Gastrocnemius medialis (tissue), 4 donors: ENCODE data around the gene CNOT4. TPM values are rescaled to one million over a fixed set of nuclear protein-coding genes. Genes with fewer than 3 reads are reported as not detected.

ENCODE experiments used
- ATAC-seq, 2 donors: fragments of 150-250 bp; one replicate each; pipeline ENCODE4 v1.9.1; 2016
- DNase-seq, 2 donors: peaks; one replicate each; pipeline ENCODE4 v3.0.0-alpha.2; 2019
- H3K27ac ChIP-seq, 4 donors: fragments of 200-600 bp; sonication (generic); 1 replicate in 1 of 4; 2 replicates in 3 of 4; pipeline ENCODE4 v1.5.1; 2016 to 2018; ENCODE audit warnings: mild to moderate bottlenecking in 2 of 4, moderate library complexity in 1 of 4
- H3K27me3 ChIP-seq, 3 donors: fragments of 200-600 bp; sonication (generic) in 2 of 3; 1 replicate in 1 of 3; 2 replicates in 2 of 3; pipeline versions ENCODE4 v1.5.1 to v1.6.0; 2016 to 2019; ENCODE audit warnings: mild to moderate bottlenecking in 1 of 3, moderate library complexity in 1 of 3
- H3K36me3 ChIP-seq, 2 donors: fragments of 200-600 bp; sonication (generic) in 1 of 2; one replicate each; pipeline ENCODE4 v1.5.1; 2017 to 2018
- H3K4me1 ChIP-seq, 2 donors: fragments of 200-600 bp; sonication (generic) in 1 of 2; one replicate each; pipeline ENCODE4 v1.5.1; 2016 to 2017; ENCODE audit warnings: mild to moderate bottlenecking in 2 of 2
- H3K4me3 ChIP-seq, 4 donors: fragments of 200-600 bp; sonication (generic) in 3 of 4; 1 replicate in 1 of 4; 2 replicates in 3 of 4; pipeline ENCODE4 v1.5.1; 2016 to 2019; ENCODE audit warnings: mild to moderate bottlenecking in 2 of 4
- H3K9me3 ChIP-seq, 3 donors: fragments of 200-600 bp; sonication (generic) in 2 of 3; 1 replicate in 1 of 3; 2 replicates in 2 of 3; pipeline ENCODE4 v1.5.1; 2016 to 2019
- POLR2A ChIP-seq, 2 donors: fragments of 450-650 bp; IDR thresholded peaks; one replicate each; pipeline ENCODE4 v1.6.1; 2017; ENCODE audit warnings: antibody characterized with exemption in 2 of 2, mild to moderate bottlenecking in 2 of 2, moderate library complexity in 2 of 2
- in situ Hi-C, 4 donors: fragments of 200-750 bp; cut with MboI; loops; one replicate each; pipeline versions ENCODE4 v1.15.0 to v1.8.0; 2017; ENCODE audit warnings: low sequenced_read_pairs in 4 of 4
- intact Hi-C: fragments of 100-400 bp; cut with DNase I; formaldehyde crosslinking; loops from one replicate; pipeline ENCODE4 v1.15.1; 2023; ENCODE audit warnings: low total_unique reads
- total RNA-seq, 4 donors: library from RNA; depleted of rRNA; stranded (reverse); fragments of >200 nt; gene quantifications; one replicate each; pipeline versions ENCODE4 v1.1.0 to v1.2.3, GENCODE V29; 2016
- TF ChIP-seq, protein P1 (sequence below), 5 experiments: fragments of 450-650 bp in 3 of 5; fragments of 200-600 bp in 2 of 5; sonication (generic) in 2 of 5; IDR thresholded peaks in 4 of 5; conservative IDR thresholded peaks in 1 of 5; 1 replicate in 4 of 5; 2 replicates in 1 of 5; pipeline ENCODE4 v1.5.1; 2016 to 2019; ENCODE audit warnings: antibody characterized with exemption in 5 of 5, mild to moderate bottlenecking in 3 of 5, moderate library complexity in 3 of 5

Gene CNOT4
- total RNA-seq, 4 donors from 2014 or later = 25.5 to 38.1 (median 30.7) TPM

DNA sequence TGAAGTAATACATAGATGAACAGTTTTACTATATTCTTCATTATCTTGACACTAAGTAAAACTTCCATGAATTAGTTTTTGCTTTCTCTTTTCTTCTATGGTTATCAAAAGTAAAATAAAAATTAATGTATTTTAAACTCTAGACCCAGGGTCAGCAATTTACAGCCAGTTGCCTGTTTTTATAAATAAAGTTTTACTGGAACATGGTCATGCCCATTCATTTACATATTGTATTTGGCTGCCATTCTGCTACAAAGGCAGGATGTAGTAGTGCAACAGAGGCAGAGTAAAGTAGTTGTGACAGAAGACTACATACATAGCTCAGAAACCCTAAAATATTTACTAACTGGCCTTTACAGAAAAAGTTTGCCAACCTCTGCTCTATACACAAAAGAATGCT is 98.8 kb downstream of the CNOT4 start:
- ATAC-seq (no peak), DNase-seq (no peak)
- Histone ChIP-seq H3K9me3 (no peaks in the 10 kb centered on the region), H3K27ac (no peak overlapping the region), H3K4me1 (peaks cover 0 to 5% of the 10 kb centered on the region in 2 donors), H3K27me3 (no peaks in the 10 kb centered on the region), H3K36me3 (no peaks in the 10 kb centered on the region), H3K4me3 (no peak overlapping the region)
- in situ Hi-C loops (no loop called here), intact Hi-C loops (loop anchor here (10.0 kb wide), 1 partner anchor 144 kb away; the partner anchor contains the start of gene NUP205)
- TF ChIP-seq POLR2A (IDR thresholded peaks at IDR 0.05) = no peak
- TF ChIP-seq, protein P1, sequence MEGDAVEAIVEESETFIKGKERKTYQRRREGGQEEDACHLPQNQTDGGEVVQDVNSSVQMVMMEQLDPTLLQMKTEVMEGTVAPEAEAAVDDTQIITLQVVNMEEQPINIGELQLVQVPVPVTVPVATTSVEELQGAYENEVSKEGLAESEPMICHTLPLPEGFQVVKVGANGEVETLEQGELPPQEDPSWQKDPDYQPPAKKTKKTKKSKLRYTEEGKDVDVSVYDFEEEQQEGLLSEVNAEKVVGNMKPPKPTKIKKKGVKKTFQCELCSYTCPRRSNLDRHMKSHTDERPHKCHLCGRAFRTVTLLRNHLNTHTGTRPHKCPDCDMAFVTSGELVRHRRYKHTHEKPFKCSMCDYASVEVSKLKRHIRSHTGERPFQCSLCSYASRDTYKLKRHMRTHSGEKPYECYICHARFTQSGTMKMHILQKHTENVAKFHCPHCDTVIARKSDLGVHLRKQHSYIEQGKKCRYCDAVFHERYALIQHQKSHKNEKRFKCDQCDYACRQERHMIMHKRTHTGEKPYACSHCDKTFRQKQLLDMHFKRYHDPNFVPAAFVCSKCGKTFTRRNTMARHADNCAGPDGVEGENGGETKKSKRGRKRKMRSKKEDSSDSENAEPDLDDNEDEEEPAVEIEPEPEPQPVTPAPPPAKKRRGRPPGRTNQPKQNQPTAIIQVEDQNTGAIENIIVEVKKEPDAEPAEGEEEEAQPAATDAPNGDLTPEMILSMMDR (IDR thresholded peaks at IDR 0.05 in 4 of 5, conservative IDR thresholded peaks at IDR 0.05 in 1 of 5) = no peak

DNA sequence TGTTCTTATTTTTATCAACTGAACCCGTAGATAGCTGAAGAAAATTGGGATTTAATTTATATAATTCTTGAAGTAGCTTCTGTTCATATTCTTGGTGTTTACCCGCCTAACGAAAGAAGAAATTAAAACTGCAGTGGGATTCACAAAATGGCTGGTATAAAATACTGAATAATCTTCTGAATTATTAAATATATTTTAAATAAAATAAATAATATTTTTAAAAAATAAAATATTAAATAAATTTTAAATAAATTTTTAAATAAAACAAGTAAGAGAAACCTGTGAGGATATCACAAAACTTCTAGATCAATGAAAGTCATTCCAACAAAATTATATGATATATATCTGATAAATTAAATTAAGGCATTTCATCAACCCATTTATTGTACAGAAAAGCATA is 99.4 kb downstream of the CNOT4 start:
- no peak overlapping the region for H3K4me3 ChIP-seq
- no peak overlapping the region for H3K27ac ChIP-seq
- intact Hi-C loops (loop anchor here (10.0 kb wide), 1 partner anchor 144 kb away; the partner anchor contains the start of gene NUP205), in situ Hi-C loops (no loop called here)
- no peak for ATAC-seq
- no peaks in the 10 kb centered on the region for H3K9me3 ChIP-seq
- H3K27me3 ChIP-seq = no peaks in the 10 kb centered on the region
- no peak for DNase-seq
- no peaks in the 10 kb centered on the region for H3K36me3 ChIP-seq
- TF ChIP-seq, protein P1 (IDR thresholded peaks at IDR 0.05 in 4 of 5, conservative IDR thresholded peaks at IDR 0.05 in 1 of 5) = no peak
- no peak for TF ChIP-seq POLR2A (IDR thresholded peaks at IDR 0.05)
- peaks cover 0 to 5% of the 10 kb centered on the region in 2 donors for H3K4me1 ChIP-seq

DNA sequence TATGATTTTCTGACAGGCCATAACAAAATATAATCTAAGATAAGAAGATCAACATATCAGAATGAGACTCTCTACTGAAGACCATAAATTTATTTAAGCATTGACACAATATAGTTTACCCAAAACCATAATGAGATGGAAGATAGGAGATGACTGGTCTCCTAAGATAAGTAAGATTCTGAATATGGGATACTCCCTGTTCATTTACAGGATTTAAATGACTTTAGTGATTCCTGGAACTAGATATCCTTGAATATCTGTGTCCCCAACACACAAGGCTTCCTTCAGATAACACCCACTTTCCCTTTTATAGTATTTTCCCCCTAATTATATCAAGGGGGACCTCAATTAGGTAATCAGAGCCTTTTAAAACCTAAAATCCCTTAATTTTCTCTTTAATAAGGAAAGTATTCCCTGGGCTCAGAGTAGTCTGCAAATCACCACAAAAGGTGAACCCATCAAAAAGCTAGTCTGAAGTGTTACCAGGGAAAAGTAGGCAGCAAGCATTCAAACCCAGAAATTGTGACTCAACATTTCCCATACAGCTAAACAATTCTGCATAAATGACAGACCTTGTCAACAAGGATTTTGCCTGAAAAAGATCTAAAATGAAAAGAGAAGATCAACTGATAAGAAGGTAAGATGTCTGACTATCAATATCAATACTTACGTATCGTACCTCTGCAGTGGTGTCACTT is 99.9 kb downstream of the CNOT4 start:
- no peaks in the 10 kb centered on the region for H3K9me3 ChIP-seq
- H3K27me3 ChIP-seq = no peaks in the 10 kb centered on the region
- no peak overlapping the region for H3K4me3 ChIP-seq
- no peak for ATAC-seq
- no peak for TF ChIP-seq POLR2A (IDR thresholded peaks at IDR 0.05)
- TF ChIP-seq, protein P1 (IDR thresholded peaks at IDR 0.05 in 4 of 5, conservative IDR thresholded peaks at IDR 0.05 in 1 of 5) = no peak
- intact Hi-C loops = loop anchor here (10.0 kb wide), 2 partner anchors 145 to 565 kb away; partner anchors contain the start of genes MTPN and NUP205
- H3K27ac ChIP-seq = no peak overlapping the region
- no peaks in the 10 kb centered on the region for H3K36me3 ChIP-seq
- peaks cover 0 to 5% of the 10 kb centered on the region in 2 donors for H3K4me1 ChIP-seq
- DNase-seq = no peak
- in situ Hi-C loops = no loop called here

DNA sequence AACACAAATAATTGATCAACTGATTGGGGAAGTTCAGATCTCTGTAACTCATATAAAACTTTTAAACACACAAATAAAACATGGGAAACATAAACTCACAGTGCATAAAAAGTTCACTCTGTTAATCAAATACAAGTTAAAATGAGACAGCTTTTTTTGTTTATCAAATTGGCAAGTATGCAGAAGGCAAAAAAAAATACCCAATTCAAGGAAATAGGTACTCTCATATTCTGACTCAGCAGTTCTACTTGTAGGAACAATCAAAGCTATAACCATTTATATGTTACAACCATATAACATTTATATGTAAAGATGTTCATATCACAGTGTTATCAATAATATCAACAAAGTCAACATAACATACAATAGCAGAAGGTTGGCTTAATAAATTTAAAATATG is 102.0 kb downstream of the CNOT4 start:
- H3K9me3 ChIP-seq = no peaks in the 10 kb centered on the region
- no peaks in the 10 kb centered on the region for H3K36me3 ChIP-seq
- no peaks in the 10 kb centered on the region for H3K27me3 ChIP-seq
- in situ Hi-C loops = no loop called here
- DNase-seq (no peak), ATAC-seq (no peak)
- H3K4me1 ChIP-seq = peaks cover 0 to 5% of the 10 kb centered on the region in 2 donors
- intact Hi-C loops = loop anchor here (10.0 kb wide), 1 partner anchor 567 kb away; the partner anchor contains the start of gene MTPN
- TF ChIP-seq POLR2A (IDR thresholded peaks at IDR 0.05) = no peak
- TF ChIP-seq, protein P1 (IDR thresholded peaks at IDR 0.05 in 4 of 5, conservative IDR thresholded peaks at IDR 0.05 in 1 of 5) = no peak
- no peak overlapping the region for H3K4me3 ChIP-seq
- no peak overlapping the region for H3K27ac ChIP-seq
